GM12874 (cell line): Measurements from ENCODE around the gene KRTAP12-4.

Source experiments
- CTCF ChIP-seq: IDR thresholded peaks from 2 replicates; pipeline ENCODE4 v1.5.1; 2011; ENCODE audit warnings: low read depth, mild to moderate bottlenecking, control low read depth, low read length, moderate library complexity; ENCODE audit not compliant: insufficient read depth

Gene KRTAP12-4

DNA sequence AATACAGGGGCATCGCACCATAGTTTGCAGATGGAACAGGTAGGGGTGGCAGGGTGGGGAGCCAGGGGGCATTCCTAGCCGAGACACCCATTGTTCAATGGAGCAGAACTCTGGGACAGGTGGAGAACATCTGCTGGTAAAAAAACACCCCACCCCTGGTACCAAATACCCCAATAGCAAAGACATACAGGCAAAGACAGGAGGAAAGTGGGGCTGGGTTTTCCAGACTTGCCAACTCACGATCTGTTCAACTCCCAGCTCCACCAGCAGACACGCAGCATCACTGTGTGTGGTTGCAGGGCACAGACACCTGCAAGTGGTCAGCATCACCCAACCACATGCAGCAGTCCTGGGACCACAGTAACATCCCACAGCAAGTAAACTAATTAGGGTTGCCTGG is 42.9 kb downstream of the KRTAP12-4 start:
- TF ChIP-seq CTCF: no peak

- TF ChIP-seq CTCF: no peak
Observed at GRCh38 chr21:44609193-44609592, 45.3 kb downstream of the KRTAP12-4 start.

GRCh38 chr21:44606495-44606894 is 48.0 kb downstream of the KRTAP12-4 start:
- no peak for TF ChIP-seq CTCF
